K562 (cell line): ENCODE measurements around the gene EDDM13. TPM values are rescaled to one million over a fixed set of nuclear protein-coding genes. Genes with fewer than 3 reads are reported as not detected.
"Not testable (repeated sequence)": the region's sequence is repeated elsewhere in the genome, so short reads cannot be mapped to it uniquely, and the experiment has no call there.

Source experiments
- ATAC-seq: fragments of 200-7000 bp; cut with Tn5 transposase; 3 replicates; pipeline ENCODE4 v1.9.1; 2020; ENCODE audit warnings: moderate library complexity
- BruUV-seq: library from RNA; stranded (reverse); fragments of 400-500 nt; replicated peaks from 2 replicates; lab custom pipeline; 2021; lab: Mats Ljungman, UMichigan
- CTCF ChIA-PET: fragments of 300-600 bp; formaldehyde crosslinking; extraction: SDS; loops from one replicate; lab custom pipeline; 2021; ENCODE audit warnings: low intra/inter-chr PET ratio; lab: Yijun Ruan, JAX
- POLR2A ChIA-PET: fragments of 300-600, 350-650 bp; sonication (Branson Sonifier 250); formaldehyde crosslinking; extraction: SDS; loops from one replicate; lab custom pipeline; 2021; ENCODE audit warnings: antibody characterized with exemption, inconsistent platforms; lab: Yijun Ruan, JAX
- DNase-seq, 4 experiments: peaks; one replicate each; pipeline versions ENCODE4 v3.0.0 to v3.0.0-alpha.2; 2011 to 2018; ENCODE audit warnings: low spot score in 3 of 4, mixed read lengths in 3 of 4; ENCODE audit errors: extremely low read depth in 1 of 4
- FAIRE-seq: peaks from 2 replicates; lab custom pipeline; 2011; peaks lifted over from hg19 to GRCh38; lab: Jason Lieb, UNC
- H2AFZ ChIP-seq: 2 replicates; pipeline ENCODE4 v1.6.0; 2011; ENCODE audit warnings: low read depth, low read length, control low read depth, inconsistent platforms
- H3K27ac ChIP-seq: fragments of 200-600 bp; 3 replicates; pipeline ENCODE4 v1.8.0; 2011; ENCODE audit warnings: low read depth, mild to moderate bottlenecking, control low read depth, inconsistent platforms, low read length, moderate library complexity, mixed read lengths; ENCODE audit errors: extremely low read depth
- H3K27me3 ChIP-seq, 2 experiments: fragments of 300-600 bp in 1 of 2; 2 replicates in 1 of 2; 3 replicates in 1 of 2; pipeline versions ENCODE4 v1.6.0 to v1.8.0; 2011; ENCODE audit warnings: inconsistent platforms in 2 of 2, low read length in 2 of 2, mild to moderate bottlenecking in 1 of 2, mixed read lengths in 1 of 2, moderate library complexity in 1 of 2; ENCODE audit not compliant: control insufficient read depth in 2 of 2, insufficient read depth in 2 of 2
- H3K36me3 ChIP-seq: fragments of 300-600 bp; 3 replicates; pipeline ENCODE4 v1.8.0; 2011; ENCODE audit warnings: mild to moderate bottlenecking, low read length, inconsistent platforms; ENCODE audit not compliant: control insufficient read depth, insufficient read depth
- H3K4me1 ChIP-seq, 2 experiments: fragments of 200-600 bp in 1 of 2; replicated peaks in 1 of 2; 2 replicates in 1 of 2; 3 replicates in 1 of 2; pipeline versions ENCODE4 v1.5.1 to v1.8.0; 2011; ENCODE audit warnings: inconsistent platforms in 2 of 2, low read length in 2 of 2, mild to moderate bottlenecking in 1 of 2, mixed read lengths in 1 of 2, moderate library complexity in 1 of 2; ENCODE audit not compliant: control insufficient read depth in 2 of 2, insufficient read depth in 2 of 2
- H3K4me2 ChIP-seq: 2 replicates; pipeline ENCODE4 v1.6.1; 2011; ENCODE audit warnings: low read length, control low read depth, inconsistent platforms, mixed read lengths; ENCODE audit not compliant: insufficient read depth
- H3K4me3 ChIP-seq: fragments of 200-600 bp; sonication (generic), shearing (Covaris generic); 2 replicates; pipeline ENCODE4 v1.5.1; 2016; ENCODE audit warnings: control low read depth, inconsistent platforms
- H3K79me2 ChIP-seq: fragments of 200-600 bp; 3 replicates; pipeline ENCODE4 v1.8.0; 2011; ENCODE audit warnings: low read length, inconsistent platforms; ENCODE audit not compliant: control insufficient read depth, insufficient read depth
- H3K9ac ChIP-seq, 2 experiments: 2 replicates each; pipeline versions ENCODE4 v1.6.0 to v1.6.1; 2011; ENCODE audit warnings: low read depth in 2 of 2, low read length in 2 of 2, control low read depth in 1 of 2, inconsistent platforms in 1 of 2, mild to moderate bottlenecking in 1 of 2, mixed read lengths in 1 of 2; ENCODE audit not compliant: insufficient read depth in 1 of 2
- H3K9me1 ChIP-seq: one replicate; pipeline ENCODE4 v1.6.0; 2011; ENCODE audit warnings: inconsistent platforms, mild to moderate bottlenecking, low read length, moderate library complexity; ENCODE audit not compliant: control insufficient read depth, insufficient read depth
- H3K9me3 ChIP-seq: replicated peaks from 2 replicates; pipeline ENCODE4 v1.5.1; 2011; ENCODE audit warnings: low read depth, low read length, inconsistent platforms; ENCODE audit not compliant: control insufficient read depth, insufficient read depth
- H4K20me1 ChIP-seq: replicated peaks from 2 replicates; pipeline ENCODE4 v1.6.1; 2011; ENCODE audit warnings: low read length, inconsistent platforms, mixed read lengths; ENCODE audit not compliant: control insufficient read depth, insufficient read depth
- BRD9 ChIP-seq: fragments of 450-650 bp; IDR thresholded peaks from 2 replicates; pipeline ENCODE4 v1.6.1; 2018; ENCODE audit warnings: low read depth; ENCODE audit not compliant: partially characterized antibody
- ELK1 ChIP-seq: sonication (generic); formaldehyde crosslinking; IDR thresholded peaks from 2 replicates; pipeline ENCODE4 v1.8.1; 2022; ENCODE audit warnings: missing genetic modification reagents
- ETV6 ChIP-seq, 3 experiments: fragments of 150-350 bp in 1 of 3; sonication (generic) in 1 of 3; formaldehyde crosslinking in 1 of 3; IDR thresholded peaks; 2 replicates each; pipeline versions ENCODE4 v1.6.1 to v1.8.0; 2014 to 2022; ENCODE audit warnings: borderline replicate concordance in 2 of 3, low read depth in 2 of 3, antibody characterized with exemption in 1 of 3, low read length in 1 of 3, mild to moderate bottlenecking in 1 of 3, missing genetic modification reagents in 1 of 3
- PHF8 ChIP-seq: fragments of 200-600 bp; sonication (generic); IDR thresholded peaks from 2 replicates; pipeline ENCODE4 v1.6.1; 2012; ENCODE audit warnings: mixed run types, mild to moderate bottlenecking, inconsistent platforms, low read length, moderate library complexity, borderline replicate concordance
- VEZF1 ChIP-seq: fragments of 200-800 bp; sonication (Bioruptor generic); IDR thresholded peaks from 2 replicates; pipeline ENCODE4 v1.6.1; 2017; ENCODE audit warnings: missing genetic modification characterization, missing compliant biosample characterization
- ZBTB8A ChIP-seq: fragments of 450-650 bp; IDR thresholded peaks from 2 replicates; pipeline ENCODE4 v1.6.1; 2018; ENCODE audit warnings: mild to moderate bottlenecking, moderate library complexity; ENCODE audit not compliant: partially characterized antibody
- WGBS: fragments of 100-300 bp; shearing (Covaris generic); methylation state at CpG from one replicate; pipeline ENCODE4 v1.1.6; 2016; ENCODE audit warnings: low coverage, mixed read lengths; ENCODE audit not compliant: insufficient coverage; ENCODE audit errors: missing lambda C conversion rate; 5-methylcytosine and 5-hydroxymethylcytosine counted together
- in situ Hi-C: fragments of 300-500 bp; cut with MboI; formaldehyde crosslinking; loops from 4 replicates; pipeline ENCODE4 v1.15.0; 2018; ENCODE audit warnings: inconsistent platforms, mixed read lengths
- intact Hi-C: fragments of 100-400 bp; cut with micrococcal nuclease; formaldehyde crosslinking; loops from 2 replicates; pipeline ENCODE4 v1.14.2; 2022
- polyA plus RNA-seq, 8 experiments: library from polyadenylated mRNA; depleted of rRNA in 4 of 8; stranded (reverse) in 5 of 8; unstranded in 3 of 8; fragments of >200 nt; fragmentation: Nextera tagmentation in 2 of 8; fragmentation: Illumina TruSeq in 1 of 8; extraction: Ambion mirVana in 2 of 8; extraction: Trizol in 1 of 8; gene quantifications; 2 replicates each; pipeline versions ENCODE4 v1.2.1 to v1.2.3, GENCODE V29; 2011 to 2014; ENCODE audit warnings: inconsistent platforms in 1 of 8, missing spikeins in 1 of 8
- total RNA-seq, 7 experiments: library from RNA; depleted of rRNA in 6 of 7; stranded (reverse); fragments of >200 nt in 6 of 7; fragmentation: Illumina TruSeq in 2 of 7; extraction: Trizol in 2 of 7; gene quantifications; 2 replicates each; pipeline versions ENCODE4 v1.2.1 to v1.2.3, GENCODE V29; 2011 to 2021; ENCODE audit warnings: low replicate concordance in 1 of 7

Gene EDDM13
- total and polyA plus RNA-seq, 9 of the 15 experiments (the other 6 are each of a cell fraction or from before 2014, with no cell fraction given) = 2.0 to 7.7 (median 4.1) TPM

- peak overlapping the region; percentile 78; the same call in 1 of the 2 replicates for H2AFZ ChIP-seq
- in situ Hi-C loops = loop anchor here (25.0 kb wide), 1 partner anchor 669 kb away; the partner anchor contains the start of genes CCDC106, ZNF580 and ZNF581
- peak overlapping the region; percentile 79 for H3K4me2 ChIP-seq
- no peaks in the 10 kb centered on the region for H4K20me1 ChIP-seq
- H3K79me2 ChIP-seq = no peaks in the 10 kb centered on the region; the same call in 2 of the 3 replicates
- H3K9ac ChIP-seq = peak overlapping the region; percentile 14 to 48; a peak in 3 of 4 replicates
- POLR2A ChIA-PET = interaction anchor here (0.7 kb wide), 1 partner anchor 29 kb away, joined by 3 read pairs; no protein-coding TSS in a partner anchor
- CTCF ChIA-PET = no interaction called here
- TF ChIP-seq ELK1 (CRISPR knock-in tag) = no peak
- TF ChIP-seq ETV6 (IDR thresholded peaks at IDR 0.05; ENCODE audit: borderline replicate concordance in 1 of 2, low read depth in 2 of 2, low read length in 1 of 2) = no peak
- no peak for TF ChIP-seq ETV6 (CRISPR knock-in tag; IDR thresholded peaks at IDR 0.05; ENCODE audit: borderline replicate concordance)
- no peak for TF ChIP-seq BRD9
- peak; percentile 11; the same call in 1 of the 2 replicates for TF ChIP-seq PHF8
- TF ChIP-seq VEZF1 (CRISPR knock-in tag) = 0 out of 2 replicates have a peak, but pooled peaks have one; percentile 9
- no peak for TF ChIP-seq ZBTB8A
- peaks cover 2% of the 10 kb centered on the region for H3K9me1 ChIP-seq
- WGBS = 19% methylated on average over 9 of the region's 11 CpGs
- peaks cover 9 to 25% of the 10 kb centered on the region in 2 experiments for H3K4me1 ChIP-seq
- no TSS peak for BruUV-seq
- intact Hi-C loops = no loop called here
- peak overlapping the region; percentile 74 for H3K27ac ChIP-seq
- no peaks in the 10 kb centered on the region for H3K27me3 ChIP-seq
- FAIRE-seq (no peak), DNase-seq (peak in 3 of 4 experiments; percentile 34 to 48 (median 40)), ATAC-seq (no peak)
- no peaks in the 10 kb centered on the region for H3K9me3 ChIP-seq
- H3K36me3 ChIP-seq = peaks cover 45% of the 10 kb centered on the region
- H3K4me3 ChIP-seq = no peak overlapping the region
These were observed 33.5 kb downstream of the EDDM13 start for GRCh38 chr19:56306016-56306415.

GRCh38 chr19:56307062-56307461 is 34.5 kb downstream of the EDDM13 start:
- Histone ChIP-seq H3K4me1 (peaks cover 9 to 17% of the 10 kb centered on the region in 2 experiments), H3K36me3 (peaks cover 46% of the 10 kb centered on the region), H3K4me2 (0 out of 2 replicates have a peak overlapping the region, but pooled peaks have one; percentile 3)
- ATAC-seq, H3K27ac ChIP-seq, H3K9ac ChIP-seq, H4K20me1 ChIP-seq, FAIRE-seq, POLR2A ChIA-PET, H3K27me3 ChIP-seq, H3K9me3 ChIP-seq, intact Hi-C loops, H3K4me3 ChIP-seq, H2AFZ ChIP-seq, H3K9me1 ChIP-seq, BruUV-seq, DNase-seq, H3K79me2 ChIP-seq: not testable (repeated sequence)
- in situ Hi-C loops = loop anchor here (25.0 kb wide), 1 partner anchor 670 kb away; the partner anchor contains the start of genes CCDC106, ZNF580 and ZNF581
- 5% methylated on average over 5 of the region's 6 CpGs for WGBS
- CTCF ChIA-PET = interaction anchor here (0.7 kb wide), 1 partner anchor 53 kb away, joined by 3 read pairs; no protein-coding TSS in a partner anchor
